Measurements from ENCODE around the gene PCK1.
"Not testable (repeated sequence)": the region's sequence is repeated elsewhere in the genome, so short reads cannot be mapped to it uniquely, and the experiment has no call there.

Gene PCK1

GRCh38 chr20:57560554-57561355 lies at the start of gene PCK1:
TSS of gene PCK1 (plus strand) at chr20:57561110. CDS start at chr20:57561412, 302 bp downstream.
- DNase-seq: no peak

- DNase-seq: not testable (repeated sequence)
Measured at GRCh38 chr20:57511709-57512108, 49.2 kb upstream of the PCK1 start.

GRCh38 chr20:57512432-57512831 lies 48.5 kb upstream of the PCK1 start:
- DNase-seq: no peak

GRCh38 chr20:57513199-57513598 lies 47.7 kb upstream of the PCK1 start:
- DNase-seq: no peak

GRCh38 chr20:57514273-57514751 lies 46.6 kb upstream of the PCK1 start:
- no peak for DNase-seq

GRCh38 chr20:57517904-57518303 lies 43.0 kb upstream of the PCK1 start:
- no peak for DNase-seq

GRCh38 chr20:57522380-57523140 lies 38.4 kb upstream of the PCK1 start:
- no peak for DNase-seq

- DNase-seq: no peak
Measured at GRCh38 chr20:57523782-57524181, 37.1 kb upstream of the PCK1 start.

GRCh38 chr20:57524511-57525176 lies 36.3 kb upstream of the PCK1 start, which contains the start of gene CTCFL:
TSS of gene CTCFL (minus strand) at chr20:57525140. CDS start at chr20:57524205, 935 bp downstream.
- no peak for DNase-seq

GRCh38 chr20:57525328-57526086 lies 35.4 kb upstream of the PCK1 start:
- DNase-seq: no peak

GRCh38 chr20:57526087-57526884 lies 34.6 kb upstream of the PCK1 start:
- DNase-seq: no peak

- no peak for DNase-seq
Measured at GRCh38 chr20:57526885-57527460, 33.9 kb upstream of the PCK1 start.

GRCh38 chr20:57527728-57528127 lies 33.2 kb upstream of the PCK1 start:
- no peak for DNase-seq

GRCh38 chr20:57528148-57528547 lies 32.8 kb upstream of the PCK1 start:
- DNase-seq: no peak

- DNase-seq: no peak
Measured at GRCh38 chr20:57529160-57529585, 31.7 kb upstream of the PCK1 start.

GRCh38 chr20:57529810-57530209 lies 31.1 kb upstream of the PCK1 start:
- DNase-seq: no peak

- no peak for DNase-seq
Measured at GRCh38 chr20:57530327-57530981, 30.5 kb upstream of the PCK1 start.

- DNase-seq: no peak
Measured at GRCh38 chr20:57532104-57532503, 28.8 kb upstream of the PCK1 start.

- DNase-seq: no peak
Measured at GRCh38 chr20:57535297-57535696, 25.6 kb upstream of the PCK1 start.

GRCh38 chr20:57536120-57536708 lies 24.7 kb upstream of the PCK1 start:
- DNase-seq: no peak

Data from bone marrow (tissue), 2 donors.